Fibroblast of lung (primary cell): Measurements from ENCODE around the gene RCSD1. TPM values are rescaled to one million over a fixed set of nuclear protein-coding genes. Genes with fewer than 3 reads are reported as not detected.

Experiments used
- DNase-seq, 2 donors: peaks; one replicate each; pipeline versions ENCODE4 v3.0.0 to v3.0.0-alpha.2; 2010; ENCODE audit warnings: low read depth in 2 of 2
- H2AFZ ChIP-seq: 2 replicates; pipeline ENCODE4 v1.5.1; 2012; ENCODE audit warnings: low read length, control low read depth, inconsistent platforms
- H3K27ac ChIP-seq: 2 replicates; pipeline ENCODE4 v1.5.1; 2011; ENCODE audit warnings: low read length, control low read depth; ENCODE audit not compliant: insufficient read depth
- H3K27me3 ChIP-seq: 2 replicates; pipeline ENCODE4 v1.5.1; 2011; ENCODE audit warnings: mild to moderate bottlenecking, low read length; ENCODE audit not compliant: control insufficient read depth, insufficient read depth
- H3K36me3 ChIP-seq: 2 replicates; pipeline ENCODE4 v1.5.1; 2011; ENCODE audit warnings: low read length; ENCODE audit not compliant: control insufficient read depth, insufficient read depth
- H3K4me1 ChIP-seq: 2 replicates; pipeline ENCODE4 v1.5.1; 2011; ENCODE audit warnings: low read length; ENCODE audit not compliant: control insufficient read depth, insufficient read depth; ENCODE audit errors: extremely low read depth
- H3K4me2 ChIP-seq: 2 replicates; pipeline ENCODE4 v1.5.1; 2011; ENCODE audit warnings: low read length, control low read depth; ENCODE audit not compliant: insufficient read depth; ENCODE audit errors: extremely low read depth
- H3K4me3 ChIP-seq, 4 experiments: fragments of 200-600 bp in 1 of 4; sonication (generic) in 1 of 4; replicated peaks in 1 of 4; 2 replicates each; pipeline ENCODE4 v1.5.1; 2011 to 2016; ENCODE audit warnings: low read length in 4 of 4, low read depth in 3 of 4, mild to moderate bottlenecking in 3 of 4, control low read depth in 2 of 4, inconsistent platforms in 1 of 4, mixed read lengths in 1 of 4; ENCODE audit not compliant: insufficient read depth in 1 of 4; ENCODE audit errors: control extremely low read depth in 1 of 4
- H3K79me2 ChIP-seq: 2 replicates; pipeline ENCODE4 v1.5.1; 2012; ENCODE audit warnings: mild to moderate bottlenecking, low read length, inconsistent platforms; ENCODE audit not compliant: control insufficient read depth, insufficient read depth
- H3K9ac ChIP-seq: 2 replicates; pipeline ENCODE4 v1.5.1; 2011; ENCODE audit warnings: mild to moderate bottlenecking, low read length, control low read depth; ENCODE audit not compliant: insufficient read depth
- H3K9me3 ChIP-seq: 2 replicates; pipeline ENCODE4 v1.5.1; 2012; ENCODE audit warnings: low read depth, low read length; ENCODE audit not compliant: control insufficient read depth, insufficient read depth
- H4K20me1 ChIP-seq: 2 replicates; pipeline ENCODE4 v1.5.1; 2011; ENCODE audit warnings: low read length; ENCODE audit not compliant: control insufficient read depth, insufficient read depth; ENCODE audit errors: extremely low read depth
- EZH2 ChIP-seq: IDR thresholded peaks from 2 replicates; pipeline ENCODE4 v1.5.1; 2012; ENCODE audit warnings: low read length, control low read depth, mild to moderate bottlenecking; ENCODE audit errors: missing control alignments
- polyA plus RNA-seq, 2 donors: library from polyadenylated mRNA; depleted of rRNA in 1 of 2; stranded (reverse) in 1 of 2; unstranded in 1 of 2; fragments of >200 nt; gene quantifications; 2 replicates each; pipeline ENCODE4 v1.2.1, GENCODE V29; 2011 to 2012; ENCODE audit warnings: missing spikeins in 1 of 2
- total RNA-seq: library from RNA; depleted of rRNA; stranded (reverse); fragments of >200 nt; gene quantifications from 2 replicates; pipeline ENCODE4 v1.2.1, GENCODE V29; 2014
- TF ChIP-seq, protein P1 (sequence below), 2 donors: IDR thresholded peaks in 1 of 2; conservative IDR thresholded peaks in 1 of 2; 1 replicate in 1 of 2; 2 replicates in 1 of 2; pipeline ENCODE4 v1.5.1; 2011 to 2012; ENCODE audit warnings: low read length in 2 of 2, control low read depth in 1 of 2, inconsistent platforms in 1 of 2, low read depth in 1 of 2, mild to moderate bottlenecking in 1 of 2

The RCSD1 gene
- total and polyA plus RNA-seq, 2 donors (not counting 1 experiment from before 2014, with no cell fraction given) = under 0.01 to 4.1 TPM

DNA sequence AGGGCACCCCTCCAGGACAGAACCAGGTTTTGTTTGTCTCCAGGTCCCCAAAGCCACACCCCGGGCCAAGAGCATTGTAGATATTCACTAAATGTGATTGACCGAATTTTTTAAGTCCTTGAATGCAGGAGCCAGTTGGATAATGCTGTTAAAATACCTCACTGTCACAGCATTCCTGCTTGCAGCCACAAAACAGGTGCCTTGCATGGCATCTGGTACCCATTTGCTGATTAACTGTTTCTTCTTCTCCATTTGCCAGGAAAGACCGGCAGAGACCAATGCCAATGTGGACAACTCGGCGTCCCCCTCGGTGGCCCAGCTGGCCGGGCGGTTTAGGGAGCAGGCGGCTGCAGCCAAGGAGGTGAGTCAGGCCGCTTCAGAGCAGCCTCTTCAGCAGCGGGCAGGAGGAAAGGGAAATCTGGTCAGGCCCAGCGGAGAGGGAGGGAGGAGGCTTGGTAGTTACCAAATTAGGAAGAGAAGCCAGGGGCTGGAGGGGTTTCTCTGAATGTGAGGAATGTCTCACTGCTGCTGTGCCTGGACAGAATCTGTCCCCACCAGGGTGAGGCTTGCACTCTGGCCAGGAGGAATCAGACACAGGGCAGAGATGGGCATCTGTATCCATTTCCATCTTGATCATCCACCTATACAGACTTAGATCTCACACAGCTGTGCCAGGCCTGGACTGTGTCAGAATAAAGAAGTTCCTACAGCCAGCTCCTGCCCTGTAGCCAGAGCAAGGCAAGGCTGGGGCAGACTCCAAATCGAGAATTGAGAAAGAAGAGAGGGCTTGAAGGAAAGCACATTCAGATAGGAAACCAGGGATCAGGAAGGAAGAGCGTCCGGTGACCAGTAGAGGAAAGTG, 53.8 kb downstream of the RCSD1 start:
- TF ChIP-seq, protein P1, sequence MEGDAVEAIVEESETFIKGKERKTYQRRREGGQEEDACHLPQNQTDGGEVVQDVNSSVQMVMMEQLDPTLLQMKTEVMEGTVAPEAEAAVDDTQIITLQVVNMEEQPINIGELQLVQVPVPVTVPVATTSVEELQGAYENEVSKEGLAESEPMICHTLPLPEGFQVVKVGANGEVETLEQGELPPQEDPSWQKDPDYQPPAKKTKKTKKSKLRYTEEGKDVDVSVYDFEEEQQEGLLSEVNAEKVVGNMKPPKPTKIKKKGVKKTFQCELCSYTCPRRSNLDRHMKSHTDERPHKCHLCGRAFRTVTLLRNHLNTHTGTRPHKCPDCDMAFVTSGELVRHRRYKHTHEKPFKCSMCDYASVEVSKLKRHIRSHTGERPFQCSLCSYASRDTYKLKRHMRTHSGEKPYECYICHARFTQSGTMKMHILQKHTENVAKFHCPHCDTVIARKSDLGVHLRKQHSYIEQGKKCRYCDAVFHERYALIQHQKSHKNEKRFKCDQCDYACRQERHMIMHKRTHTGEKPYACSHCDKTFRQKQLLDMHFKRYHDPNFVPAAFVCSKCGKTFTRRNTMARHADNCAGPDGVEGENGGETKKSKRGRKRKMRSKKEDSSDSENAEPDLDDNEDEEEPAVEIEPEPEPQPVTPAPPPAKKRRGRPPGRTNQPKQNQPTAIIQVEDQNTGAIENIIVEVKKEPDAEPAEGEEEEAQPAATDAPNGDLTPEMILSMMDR (conservative IDR thresholded peaks at IDR 0.05 in 1 of 2, IDR thresholded peaks at IDR 0.05 in 1 of 2; ENCODE audit: low read depth in 1 of 2, low read length in 2 of 2) = no peak
- TF ChIP-seq EZH2 = no peak
- no peaks in the 10 kb centered on the region for H4K20me1 ChIP-seq
- H3K4me3 ChIP-seq = no peak overlapping the region
- no peak overlapping the region for H3K27ac ChIP-seq
- H3K27me3 ChIP-seq = peaks cover 3% of the 10 kb centered on the region
- H3K9ac ChIP-seq = no peak overlapping the region
- no peak overlapping the region for H2AFZ ChIP-seq
- DNase-seq = peak; percentile 28 to 70
- H3K4me2 ChIP-seq = no peak overlapping the region
- no peaks in the 10 kb centered on the region for H3K79me2 ChIP-seq
- no peaks in the 10 kb centered on the region for H3K9me3 ChIP-seq
- no peaks in the 10 kb centered on the region for H3K36me3 ChIP-seq
- peaks cover 3% of the 10 kb centered on the region for H3K4me1 ChIP-seq

DNA sequence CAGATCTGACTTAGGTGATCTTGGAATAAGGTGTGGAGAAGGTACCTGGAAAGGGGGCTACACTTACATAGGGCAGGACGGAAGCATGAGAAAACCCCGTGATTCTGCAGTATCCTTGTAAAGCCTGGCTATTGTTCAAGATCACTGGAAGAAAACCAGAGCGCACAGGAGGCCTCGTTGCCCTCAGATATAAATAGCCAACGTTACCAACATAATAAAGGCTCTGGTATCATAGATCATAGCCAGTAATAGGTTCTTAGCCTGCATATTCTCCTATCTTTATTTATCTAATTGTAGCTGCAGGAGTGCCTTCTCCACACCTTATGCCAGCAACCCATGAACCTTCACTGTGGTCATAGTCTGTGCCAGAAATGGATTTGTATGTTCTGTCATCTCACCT, 55.8 kb downstream of the RCSD1 start:
- H2AFZ ChIP-seq = no peak overlapping the region
- peaks cover 3% of the 10 kb centered on the region for H3K4me1 ChIP-seq
- H3K36me3 ChIP-seq = no peaks in the 10 kb centered on the region
- H3K79me2 ChIP-seq = no peaks in the 10 kb centered on the region
- no peak for TF ChIP-seq EZH2
- TF ChIP-seq, protein P1 (conservative IDR thresholded peaks at IDR 0.05 in 1 of 2, IDR thresholded peaks at IDR 0.05 in 1 of 2; ENCODE audit: low read depth in 1 of 2, low read length in 2 of 2) = no peak
- H3K9ac ChIP-seq = no peak overlapping the region
- no peak overlapping the region for H3K4me3 ChIP-seq
- H3K9me3 ChIP-seq = no peaks in the 10 kb centered on the region
- no peak overlapping the region for H3K4me2 ChIP-seq
- no peaks in the 10 kb centered on the region for H4K20me1 ChIP-seq
- H3K27me3 ChIP-seq = peaks cover 3% of the 10 kb centered on the region
- H3K27ac ChIP-seq = no peak overlapping the region
- no peak for DNase-seq

DNA sequence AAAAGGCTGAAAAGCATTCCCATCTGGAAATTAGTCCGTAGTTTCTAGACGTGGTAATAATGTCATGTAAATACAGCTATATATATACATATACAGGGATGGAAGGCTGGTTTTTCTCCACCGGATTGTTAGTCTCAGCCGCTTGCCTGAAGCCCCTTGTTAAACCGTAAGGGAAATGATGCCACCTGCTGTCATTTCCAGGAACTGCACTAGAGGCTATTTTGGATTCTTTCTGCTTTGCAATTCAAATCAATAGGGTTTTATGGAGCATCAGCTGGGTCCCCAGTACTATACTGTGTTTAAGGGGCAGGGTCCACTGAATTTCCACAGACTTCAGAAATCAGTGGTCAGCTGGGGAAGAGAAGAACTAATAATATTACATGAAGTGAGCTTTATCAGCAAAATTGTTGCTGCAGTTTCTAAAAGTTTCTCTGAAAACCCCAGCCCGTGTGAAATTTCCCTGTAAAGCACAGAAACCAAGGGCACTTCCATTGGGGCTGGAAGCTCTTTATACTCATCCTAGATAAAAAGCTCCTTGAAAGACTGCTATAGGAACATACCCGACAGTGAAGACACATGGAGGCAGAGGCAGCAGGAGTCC, 58.0 kb downstream of the RCSD1 start:
- H3K4me3 ChIP-seq = no peak overlapping the region
- DNase-seq = peak; percentile 58 to 86
- no peaks in the 10 kb centered on the region for H3K79me2 ChIP-seq
- no peaks in the 10 kb centered on the region for H3K36me3 ChIP-seq
- H3K4me1 ChIP-seq = peaks cover 3% of the 10 kb centered on the region
- H4K20me1 ChIP-seq = no peaks in the 10 kb centered on the region
- H3K9ac ChIP-seq = no peak overlapping the region
- no peaks in the 10 kb centered on the region for H3K9me3 ChIP-seq
- no peak overlapping the region for H2AFZ ChIP-seq
- H3K27ac ChIP-seq = no peak overlapping the region
- no peaks in the 10 kb centered on the region for H3K27me3 ChIP-seq
- TF ChIP-seq, protein P1 (conservative IDR thresholded peaks at IDR 0.05 in 1 of 2, IDR thresholded peaks at IDR 0.05 in 1 of 2; ENCODE audit: low read depth in 1 of 2, low read length in 2 of 2) = peak; percentile 96
- no peak for TF ChIP-seq EZH2
- no peak overlapping the region for H3K4me2 ChIP-seq
